ENCODE measurements around the gene HMCN2.
A peak's percentile ranks its signal among the peaks of the same experiment; 100 is the strongest.

HMCN2 gene

GRCh38 chr9:130311003-130311402 lies 45.4 kb downstream of the HMCN2 start:
- no peak for DNase-seq

- DNase-seq, result no peak
Measured at GRCh38 chr9:130311408-130312140, 46.0 kb downstream of the HMCN2 start.

- DNase-seq, result no peak
Measured at GRCh38 chr9:130313103-130313858, 47.7 kb downstream of the HMCN2 start.

DNA sequence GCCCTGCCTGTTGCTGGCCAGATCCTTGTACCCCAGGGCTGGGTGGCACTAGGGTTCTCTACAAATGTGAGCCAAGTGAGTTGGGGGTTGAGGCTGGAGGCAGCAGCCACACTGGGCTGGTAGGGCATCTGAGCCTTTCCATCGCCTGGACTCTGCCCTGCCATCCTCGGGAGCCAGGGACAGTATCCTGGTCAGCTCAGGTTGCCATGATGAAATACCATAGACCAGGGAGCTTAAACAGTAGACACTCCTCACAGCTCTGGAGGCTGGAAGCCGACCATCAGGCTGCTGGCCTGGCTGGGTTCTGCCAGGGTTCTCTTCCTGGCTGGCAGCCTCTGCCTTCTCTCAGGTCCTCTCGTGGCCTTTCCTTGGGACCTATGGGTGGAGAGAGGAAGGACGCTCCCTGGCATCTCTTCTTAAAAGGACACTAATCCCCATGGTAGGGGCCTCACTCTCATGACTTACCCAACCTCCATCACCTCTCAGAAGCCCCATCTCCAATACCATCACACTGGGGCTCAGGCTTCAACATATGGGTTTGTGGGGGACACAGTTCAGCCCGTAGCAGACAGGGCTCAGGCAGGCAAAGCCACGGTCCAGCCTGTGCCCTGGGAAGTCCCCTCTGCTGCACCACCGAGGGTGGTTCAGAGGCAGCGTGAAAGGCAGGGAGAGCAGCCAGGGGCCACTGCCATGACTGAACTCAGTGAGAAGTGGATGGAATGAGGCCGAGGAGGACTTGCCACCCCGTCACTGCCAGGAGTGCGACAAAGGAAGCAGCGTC lies 50.1 kb downstream of the HMCN2 start:
- no peak for DNase-seq

GRCh38 chr9:130316430-130316829 lies 50.9 kb downstream of the HMCN2 start:
- no peak for DNase-seq

- no peak for DNase-seq
Measured at GRCh38 chr9:130319300-130319699, 53.7 kb downstream of the HMCN2 start.

DNA sequence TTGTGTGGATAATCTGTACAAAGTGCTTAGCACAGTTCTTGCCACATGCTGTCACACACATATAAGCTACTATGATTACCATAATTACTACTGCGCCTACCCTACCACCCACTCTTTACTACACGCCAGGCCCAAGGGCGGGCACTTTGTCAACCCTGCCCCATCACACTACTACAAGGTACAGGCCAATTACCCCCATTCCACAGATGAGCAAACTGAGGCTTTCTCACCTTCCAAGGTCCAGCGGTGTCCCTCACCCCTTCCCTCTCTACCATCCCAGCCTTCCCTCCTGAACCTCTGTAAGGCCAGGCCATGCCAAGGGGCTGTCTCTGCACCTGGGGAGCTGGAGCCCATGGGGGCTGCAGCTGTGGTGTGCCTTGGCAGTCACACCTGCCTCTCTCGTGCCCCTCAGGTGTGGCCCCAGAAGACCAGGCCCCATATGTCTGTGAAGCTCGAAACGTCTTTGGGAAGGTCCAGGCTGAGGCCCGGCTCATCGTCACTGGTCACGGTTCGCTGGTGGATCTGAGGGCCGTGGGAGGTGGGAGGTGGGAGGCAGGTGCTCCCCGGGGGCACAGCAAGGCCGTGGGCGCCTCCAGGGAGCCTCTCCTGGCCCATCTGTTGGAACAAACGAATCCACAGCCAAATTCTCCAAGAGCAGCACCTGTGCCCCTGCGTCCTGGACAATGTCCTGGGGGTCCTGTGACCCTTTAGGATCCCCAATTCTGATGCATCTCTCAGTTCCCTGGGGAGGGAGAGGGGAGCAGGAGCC lies 54.6 kb downstream of the HMCN2 start:
- no peak for DNase-seq

- DNase-seq, result no peak
Measured at GRCh38 chr9:130320723-130321481, 55.3 kb downstream of the HMCN2 start.

GRCh38 chr9:130321539-130321938 lies 56.0 kb downstream of the HMCN2 start:
- DNase-seq, result no peak

GRCh38 chr9:130323051-130323745 lies 57.6 kb downstream of the HMCN2 start:
- DNase-seq, result no peak

GRCh38 chr9:130325921-130326320 lies 60.4 kb downstream of the HMCN2 start:
- no peak for DNase-seq

GRCh38 chr9:130327070-130327780 lies 61.7 kb downstream of the HMCN2 start:
- DNase-seq, result no peak

DNA sequence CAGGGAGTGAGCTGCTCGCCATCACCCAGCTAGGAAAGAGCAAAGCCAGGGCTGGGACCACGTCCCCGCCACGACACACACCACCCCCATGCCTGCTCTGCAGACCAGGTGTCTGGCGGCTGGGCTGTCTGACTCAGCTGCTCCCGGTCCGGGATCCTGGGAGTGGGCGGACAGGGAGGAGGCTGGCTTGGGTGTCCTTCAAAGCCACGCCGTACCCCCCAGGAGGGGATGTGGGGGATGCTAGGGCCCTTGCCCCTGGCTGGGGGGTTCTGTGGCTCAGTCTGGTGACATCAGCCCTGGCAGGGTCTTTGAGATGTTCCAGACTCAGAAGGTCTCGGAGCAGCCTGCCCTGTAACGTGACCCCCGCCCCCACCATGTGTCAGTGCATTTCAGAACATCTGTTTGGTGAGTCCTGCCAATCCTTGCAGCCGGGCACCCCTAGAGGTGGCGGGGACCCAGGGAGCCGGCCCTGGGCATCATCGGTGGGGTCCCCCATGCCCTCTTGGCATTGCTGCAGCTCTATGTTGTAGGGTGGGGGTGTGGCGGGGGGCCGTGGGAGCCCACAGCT lies 62.3 kb downstream of the HMCN2 start:
- DNase-seq, result no peak

- DNase-seq, result no peak
Measured at GRCh38 chr9:130328349-130328801, 62.8 kb downstream of the HMCN2 start.

GRCh38 chr9:130329061-130329460 lies 63.5 kb downstream of the HMCN2 start:
- no peak for DNase-seq

DNA sequence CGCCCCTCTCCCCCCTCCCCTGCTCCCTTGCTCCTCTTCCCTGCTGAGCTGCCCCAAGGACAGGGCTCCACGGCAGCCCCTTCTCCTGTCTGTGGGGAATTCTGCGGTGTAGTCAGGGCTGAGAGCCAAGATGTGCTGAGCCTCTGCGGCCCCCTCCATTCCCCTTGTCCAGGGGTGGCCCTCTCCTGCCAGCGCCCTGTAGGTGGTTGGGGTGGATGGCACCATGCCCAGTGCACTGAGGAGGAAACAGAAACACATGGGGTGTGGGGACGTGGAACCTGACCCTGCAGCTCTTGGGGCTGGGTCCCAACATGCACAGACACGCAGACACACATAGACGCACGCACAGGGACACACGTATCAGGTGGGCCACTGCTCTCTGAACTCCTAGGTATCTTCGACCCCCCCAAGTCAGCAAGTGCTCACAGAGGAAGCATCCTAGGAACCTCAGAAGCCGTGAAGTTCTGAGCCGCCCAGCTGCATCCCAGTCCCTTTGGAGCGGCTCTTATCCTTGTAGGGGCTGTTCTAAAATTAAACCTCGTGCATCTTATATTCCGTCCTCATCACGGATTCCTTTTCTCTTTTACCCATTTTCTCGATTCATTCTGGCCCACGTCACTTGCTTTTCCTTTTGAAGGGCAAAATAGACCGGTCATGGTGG lies 64.8 kb downstream of the HMCN2 start:
- peak; percentile 84 for DNase-seq

- no peak for DNase-seq
Measured at GRCh38 chr9:130331061-130331460, 65.5 kb downstream of the HMCN2 start.

- no peak for DNase-seq
Measured at GRCh38 chr9:130331573-130331972, 66.0 kb downstream of the HMCN2 start.

- DNase-seq, result no peak
Measured at GRCh38 chr9:130332384-130332926, 66.9 kb downstream of the HMCN2 start.

Measured in COR-L47 (cell line).